Breast epithelium (tissue), 3 donors: ENCODE data around the gene GALM.
"Not testable (repeated sequence)": the region's sequence is repeated elsewhere in the genome, so short reads cannot be mapped to it uniquely, and the experiment has no call there.

ENCODE experiments used
- POLR2A ChIP-seq: fragments of 450-650 bp; IDR thresholded peaks from one replicate; pipeline ENCODE4 v1.6.1; 2016; ENCODE audit warnings: antibody characterized with exemption, mild to moderate bottlenecking, moderate library complexity
- POLR2AphosphoS5 ChIP-seq, 3 donors: sonication (generic); formaldehyde crosslinking; IDR thresholded peaks; one replicate each; pipeline ENCODE4 v1.6.1; 2017; ENCODE audit warnings: antibody characterized with exemption in 3 of 3
- TF ChIP-seq, protein P1 (sequence below), 3 donors: fragments of 450-650 bp; IDR thresholded peaks; one replicate each; pipeline ENCODE4 v1.5.1; 2016 to 2017; ENCODE audit warnings: antibody characterized with exemption in 3 of 3, mild to moderate bottlenecking in 3 of 3, moderate library complexity in 3 of 3

GRCh38 chr2:38643683-38644511, 22.0 kb upstream of the GALM start:
- TF ChIP-seq, protein P1, sequence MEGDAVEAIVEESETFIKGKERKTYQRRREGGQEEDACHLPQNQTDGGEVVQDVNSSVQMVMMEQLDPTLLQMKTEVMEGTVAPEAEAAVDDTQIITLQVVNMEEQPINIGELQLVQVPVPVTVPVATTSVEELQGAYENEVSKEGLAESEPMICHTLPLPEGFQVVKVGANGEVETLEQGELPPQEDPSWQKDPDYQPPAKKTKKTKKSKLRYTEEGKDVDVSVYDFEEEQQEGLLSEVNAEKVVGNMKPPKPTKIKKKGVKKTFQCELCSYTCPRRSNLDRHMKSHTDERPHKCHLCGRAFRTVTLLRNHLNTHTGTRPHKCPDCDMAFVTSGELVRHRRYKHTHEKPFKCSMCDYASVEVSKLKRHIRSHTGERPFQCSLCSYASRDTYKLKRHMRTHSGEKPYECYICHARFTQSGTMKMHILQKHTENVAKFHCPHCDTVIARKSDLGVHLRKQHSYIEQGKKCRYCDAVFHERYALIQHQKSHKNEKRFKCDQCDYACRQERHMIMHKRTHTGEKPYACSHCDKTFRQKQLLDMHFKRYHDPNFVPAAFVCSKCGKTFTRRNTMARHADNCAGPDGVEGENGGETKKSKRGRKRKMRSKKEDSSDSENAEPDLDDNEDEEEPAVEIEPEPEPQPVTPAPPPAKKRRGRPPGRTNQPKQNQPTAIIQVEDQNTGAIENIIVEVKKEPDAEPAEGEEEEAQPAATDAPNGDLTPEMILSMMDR (IDR thresholded peaks at IDR 0.05): not testable (repeated sequence)
- not testable (repeated sequence) for TF ChIP-seq POLR2AphosphoS5 (IDR thresholded peaks at IDR 0.05); POLR2A
